Epithelial cell of esophagus (primary cell): ENCODE results near the gene CACNA1G.

Source experiments
- DNase-seq: peaks from one replicate; pipeline ENCODE4 v3.0.0; 2010; ENCODE audit warnings: low read depth
- H3K4me3 ChIP-seq: 2 replicates; pipeline ENCODE4 v1.5.1; 2011; ENCODE audit warnings: mild to moderate bottlenecking, low read length, control low read depth
- CTCF ChIP-seq: IDR thresholded peaks from 2 replicates; pipeline ENCODE4 v1.5.1; 2011; ENCODE audit warnings: low read depth, mild to moderate bottlenecking, low read length, control low read depth, inconsistent platforms; ENCODE audit not compliant: insufficient read depth; ENCODE audit errors: missing control alignments

CACNA1G gene

GRCh38 chr17:50547035-50547735 is 13.3 kb upstream of the CACNA1G start, which contains the start of gene SPATA20:
Gene SPATA20 (plus strand): TSS chr17:50547174. CDS start chr17:50547209, 35 bp downstream.
- DNase-seq = peak; percentile 89
- H3K4me3 ChIP-seq = peak within 1 kb of the TSS; percentile 52
- peak; percentile 88 for TF ChIP-seq CTCF

GRCh38 chr17:50547736-50548083 is 12.8 kb upstream of the CACNA1G start:
- DNase-seq = no peak
- H3K4me3 ChIP-seq = peak overlapping the region; percentile 52
- TF ChIP-seq CTCF = no peak

- TF ChIP-seq CTCF = no peak
- H3K4me3 ChIP-seq = no peak overlapping the region
- DNase-seq = no peak
Measured at GRCh38 chr17:50548831-50549230, 11.7 kb upstream of the CACNA1G start.

GRCh38 chr17:50549256-50549941 is 11.1 kb upstream of the CACNA1G start:
- no peak overlapping the region for H3K4me3 ChIP-seq
- no peak for DNase-seq
- TF ChIP-seq CTCF = no peak

GRCh38 chr17:50549969-50550368 is 10.5 kb upstream of the CACNA1G start:
- no peak overlapping the region for H3K4me3 ChIP-seq
- DNase-seq = no peak
- TF ChIP-seq CTCF = no peak

- peak; percentile 63 for TF ChIP-seq CTCF
- H3K4me3 ChIP-seq = no peak overlapping the region
- peak; percentile 70 for DNase-seq
Measured at GRCh38 chr17:50550661-50551432, 9.7 kb upstream of the CACNA1G start.
